SK-N-SH (cell line): ENCODE measurements around the gene TEX264. TPM values are rescaled to one million over a fixed set of nuclear protein-coding genes. Genes with fewer than 3 reads are reported as not detected.

ENCODE experiments used
- CTCF ChIA-PET: fragments of 300-600, 350-600 bp; formaldehyde crosslinking; extraction: SDS; loops from one replicate; lab custom pipeline; 2021; lab: Yijun Ruan, JAX
- POLR2A ChIA-PET: fragments of 350-600 bp; sonication (Branson Sonifier 250); formaldehyde crosslinking; extraction: SDS; loops from one replicate; lab custom pipeline; 2020; ENCODE audit warnings: antibody characterized with exemption, inconsistent platforms; lab: Yijun Ruan, JAX
- DNase-seq: peaks from one replicate; pipeline ENCODE4 v3.0.0; 2012
- H2AFZ ChIP-seq: fragments of 200-600 bp; sonication (generic); 2 replicates; pipeline ENCODE4 v1.8.1; 2016; ENCODE audit warnings: antibody characterized with exemption, mild to moderate bottlenecking, low read depth
- H3F3A ChIP-seq: fragments of 200-600 bp; sonication (generic); replicated peaks from 2 replicates; pipeline ENCODE3; 2016; ENCODE audit warnings: antibody characterized with exemption, mild to moderate bottlenecking; ENCODE audit not compliant: insufficient read depth
- H3K27ac ChIP-seq, 2 experiments: fragments of 200-500 bp in 1 of 2; fragments of 200-600 bp in 1 of 2; sonication (Bioruptor generic) in 1 of 2; sonication (generic), shearing (Covaris generic) in 1 of 2; 2 replicates each; pipeline versions ENCODE4 v1.5.1 to v1.6.1; 2014 to 2016; ENCODE audit warnings: low read depth in 2 of 2, inconsistent platforms in 1 of 2, low read length in 1 of 2, mild to moderate bottlenecking in 1 of 2, mixed read lengths in 1 of 2
- H3K27me3 ChIP-seq: fragments of 200-600 bp; sonication (generic), shearing (Covaris generic); 2 replicates; pipeline ENCODE4 v1.6.1; 2016; ENCODE audit warnings: mixed run types; ENCODE audit not compliant: insufficient read depth
- H3K36me3 ChIP-seq, 2 experiments: fragments of 200-500 bp in 1 of 2; fragments of 200-600 bp in 1 of 2; sonication (Bioruptor generic) in 1 of 2; sonication (generic) in 1 of 2; replicated peaks in 1 of 2; 2 replicates each; pipeline versions ENCODE3 to v1.5.1; 2014 to 2016; ENCODE audit warnings: low read length in 1 of 2, mild to moderate bottlenecking in 1 of 2; ENCODE audit not compliant: insufficient read depth in 2 of 2, control insufficient read depth in 1 of 2
- H3K4me1 ChIP-seq, 2 experiments: fragments of 200-500 bp in 1 of 2; fragments of 200-600 bp in 1 of 2; sonication (Bioruptor generic) in 1 of 2; sonication (generic), shearing (Covaris generic) in 1 of 2; 2 replicates each; pipeline versions ENCODE4 v1.5.1 to v1.6.1; 2014 to 2016; ENCODE audit warnings: low read depth in 1 of 2, low read length in 1 of 2, mixed run types in 1 of 2; ENCODE audit not compliant: insufficient read depth in 2 of 2, control insufficient read depth in 1 of 2
- H3K4me2 ChIP-seq: fragments of 200-600 bp; sonication (generic), shearing (Covaris generic); 2 replicates; pipeline ENCODE4 v1.6.1; 2017; ENCODE audit warnings: mixed run types
- H3K4me3 ChIP-seq, 2 experiments: fragments of 200-500 bp in 1 of 2; fragments of 200-600 bp in 1 of 2; sonication (Bioruptor generic) in 1 of 2; sonication (generic), shearing (Covaris generic) in 1 of 2; 2 replicates each; pipeline versions ENCODE4 v1.5.1 to v1.8.1; 2014 to 2016; ENCODE audit warnings: low read depth in 2 of 2, inconsistent platforms in 1 of 2, low read length in 1 of 2, mild to moderate bottlenecking in 1 of 2, mixed read lengths in 1 of 2, moderate library complexity in 1 of 2
- H3K79me2 ChIP-seq: fragments of 200-600 bp; sonication (generic); 2 replicates; pipeline ENCODE4 v1.8.1; 2017; ENCODE audit warnings: mild to moderate bottlenecking; ENCODE audit not compliant: insufficient read depth
- H3K9ac ChIP-seq: fragments of 200-600 bp; sonication (generic); 2 replicates; pipeline ENCODE4 v1.6.1; 2017; ENCODE audit warnings: mixed run types
- H3K9me2 ChIP-seq: fragments of 200-600 bp; sonication (generic); 2 replicates; pipeline ENCODE4 v1.6.1; 2017; ENCODE audit warnings: mixed run types
- H3K9me3 ChIP-seq: fragments of 200-600 bp; sonication (generic); 2 replicates; pipeline ENCODE4 v1.6.1; 2017; ENCODE audit warnings: mixed run types, mild to moderate bottlenecking, moderate library complexity
- H4K20me1 ChIP-seq: fragments of 200-600 bp; sonication (generic); 2 replicates; pipeline ENCODE4 v1.6.1; 2017; ENCODE audit warnings: mild to moderate bottlenecking, mixed run types; ENCODE audit not compliant: insufficient read depth
- CHD2 ChIP-seq: fragments of 150-350 bp; IDR thresholded peaks from 2 replicates; pipeline ENCODE4 v1.6.1; 2018; ENCODE audit warnings: low read length; ENCODE audit not compliant: partially characterized antibody
- ELF1 ChIP-seq: IDR thresholded peaks from 2 replicates; pipeline ENCODE4 v1.4.0; 2012
- FOSL2 ChIP-seq: IDR thresholded peaks from 2 replicates; pipeline ENCODE4 v1.4.0; 2012; ENCODE audit warnings: low read depth, mild to moderate bottlenecking, moderate library complexity, borderline replicate concordance
- FOXM1 ChIP-seq: IDR thresholded peaks from 2 replicates; pipeline ENCODE4 v1.4.0; 2012; ENCODE audit warnings: low read depth, mild to moderate bottlenecking
- GABPA ChIP-seq: IDR thresholded peaks from 2 replicates; pipeline ENCODE4 v1.4.0; 2012; ENCODE audit warnings: low read depth, mild to moderate bottlenecking
- IRF3 ChIP-seq: fragments of 150-350 bp; IDR thresholded peaks from 2 replicates; pipeline ENCODE4 v1.6.1; 2016; ENCODE audit warnings: mild to moderate bottlenecking, low read depth, low read length
- JUND ChIP-seq: IDR thresholded peaks from 2 replicates; pipeline ENCODE4 v1.4.0; 2012
- MAX ChIP-seq: IDR thresholded peaks from 2 replicates; pipeline ENCODE4 v1.4.0; 2012; ENCODE audit warnings: low read depth
- MEF2A ChIP-seq: IDR thresholded peaks from 2 replicates; pipeline ENCODE4 v1.4.0; 2012; ENCODE audit warnings: low read depth, borderline replicate concordance
- NFIC ChIP-seq: IDR thresholded peaks from 2 replicates; pipeline ENCODE4 v1.4.0; 2012; ENCODE audit warnings: borderline replicate concordance
- PBX3 ChIP-seq: IDR thresholded peaks from 2 replicates; pipeline ENCODE4; 2012
- POLR2AphosphoS5 ChIP-seq: IDR thresholded peaks from 2 replicates; pipeline ENCODE4 v1.6.1; 2012; ENCODE audit warnings: low read depth, low read length
- RAD21 ChIP-seq: IDR thresholded peaks from 2 replicates; pipeline ENCODE4 v1.6.1; 2012; ENCODE audit warnings: mild to moderate bottlenecking, low read length
- RXRA ChIP-seq: IDR thresholded peaks from 2 replicates; pipeline ENCODE4 v1.4.0; 2012; ENCODE audit warnings: low read depth, mild to moderate bottlenecking, borderline replicate concordance
- SMC3 ChIP-seq: IDR thresholded peaks from 2 replicates; pipeline ENCODE4 v1.6.1; 2012; ENCODE audit warnings: low read depth, low read length, improper control_type of control experiment
- TCF12 ChIP-seq: IDR thresholded peaks from 2 replicates; pipeline ENCODE4 v1.4.0; 2012
- TEAD4 ChIP-seq: IDR thresholded peaks from 2 replicates; pipeline ENCODE4 v1.4.0; 2012; ENCODE audit warnings: mild to moderate bottlenecking, borderline replicate concordance; ENCODE audit not compliant: insufficient read depth
- YY1 ChIP-seq: IDR thresholded peaks from 2 replicates; pipeline ENCODE4 v1.4.0; 2012; ENCODE audit warnings: low read depth, mild to moderate bottlenecking
- ZBTB33 ChIP-seq: IDR thresholded peaks from 2 replicates; pipeline ENCODE4 v1.4.0; 2012; ENCODE audit warnings: low read depth, borderline replicate concordance
- WGBS: methylation state at CpG from one replicate; pipeline ENCODE4 v1.1.6; 2017; ENCODE audit warnings: low lambda C conversion rate; 5-methylcytosine and 5-hydroxymethylcytosine counted together
- polyA plus RNA-seq, 3 experiments: library from polyadenylated mRNA; depleted of rRNA; stranded (reverse); fragments of >200 nt; gene quantifications; 2 replicates each; pipeline ENCODE4 v1.2.3, GENCODE V29; 2012

TEX264 gene
- polyA plus RNA-seq, 1 of the 3 experiments (the other 2 are of a cell fraction) = 82.1 TPM

GRCh38 chr3:51735039-51735438, 64.0 kb downstream of the TEX264 start:
- Histone ChIP-seq H3K9ac (no peak overlapping the region), H3K9me2 (no peaks in the 10 kb centered on the region), H3K27ac (no peak overlapping the region), H3K9me3 (no peaks in the 10 kb centered on the region), H2AFZ (no peak overlapping the region), H3K27me3 (no peaks in the 10 kb centered on the region), H3K79me2 (no peaks in the 10 kb centered on the region), H3K36me3 (no peaks in the 10 kb centered on the region), H3K4me2 (no peak overlapping the region), H3K4me1 (no peaks in the 10 kb centered on the region), H3F3A (no peaks in the 10 kb centered on the region), H3K4me3 (no peak overlapping the region), H4K20me1 (no peaks in the 10 kb centered on the region)
- no peak for DNase-seq
- POLR2A ChIA-PET = interaction anchor here (0.5 kb wide), 1 partner anchor 261 kb away, joined by 3 read pairs; the partner anchor contains the start of gene RPL29
- CTCF ChIA-PET = interaction anchor here (1.3 to 2.1 kb wide), 2 partner anchors 16 to 65 kb away, joined by 4 to 8 read pairs; no protein-coding TSS in a partner anchor
- WGBS = 45% methylated on average over 3 of the region's 3 CpGs
- TF ChIP-seq TCF12 (no peak), GABPA (no peak), RXRA (no peak), CHD2 (no peak), ZBTB33 (no peak), SMC3 (no peak), JUND (no peak), FOXM1 (no peak), NFIC (no peak), ELF1 (no peak), MAX (no peak), YY1 (no peak), FOSL2 (no peak), POLR2AphosphoS5 (no peak), PBX3 (no peak), RAD21 (no peak)

- Histone ChIP-seq H3K36me3 (no peaks in the 10 kb centered on the region), H4K20me1 (no peaks in the 10 kb centered on the region), H3K79me2 (no peaks in the 10 kb centered on the region), H3K4me2 (no peak overlapping the region), H3K4me1 (no peaks in the 10 kb centered on the region), H3K9ac (no peak overlapping the region), H3K9me3 (no peaks in the 10 kb centered on the region), H3K4me3 (no peak overlapping the region), H2AFZ (no peak overlapping the region), H3F3A (no peaks in the 10 kb centered on the region), H3K27me3 (no peaks in the 10 kb centered on the region), H3K9me2 (no peaks in the 10 kb centered on the region), H3K27ac (no peak overlapping the region)
- TF ChIP-seq FOSL2 (no peak), MEF2A (no peak), TEAD4 (no peak), IRF3 (no peak), CHD2 (no peak)
- ChIA-PET POLR2A (no interaction called here), CTCF (interaction anchor here (1.8 kb wide), 1 partner anchor 17 kb away, joined by 8 read pairs; no protein-coding TSS in a partner anchor)
- DNase-seq = no peak
- 19% methylated on average over 2 of the region's 2 CpGs for WGBS
Observed at GRCh38 chr3:51735950-51736349, 64.9 kb downstream of the TEX264 start.
